H9 (cell line): ENCODE measurements around the gene ASPN. TPM values are rescaled to one million over a fixed set of nuclear protein-coding genes. Genes with fewer than 3 reads are reported as not detected.

Source experiments
- DNase-seq: peaks from one replicate; pipeline ENCODE4 v3.0.0-alpha.2; 2017
- H2AFZ ChIP-seq: one replicate; pipeline ENCODE4 v1.6.1; 2013; ENCODE audit warnings: mild to moderate bottlenecking, low read length, control low read depth, moderate library complexity
- H2AK5ac ChIP-seq: 2 replicates; pipeline ENCODE4 v1.6.1; 2013; ENCODE audit warnings: low read length, control low read depth, mixed read lengths; ENCODE audit not compliant: insufficient read length
- H2BK120ac ChIP-seq: one replicate; pipeline ENCODE4 v1.6.1; 2013; ENCODE audit warnings: low read depth, mild to moderate bottlenecking, low read length, control low read depth, inconsistent platforms; ENCODE audit not compliant: poor library complexity, severe bottlenecking
- H2BK12ac ChIP-seq: 2 replicates; pipeline ENCODE4 v1.6.1; 2013; ENCODE audit warnings: low read length, control low read depth, mixed read lengths, low read depth; ENCODE audit not compliant: insufficient read length
- H2BK15ac ChIP-seq: 2 replicates; pipeline ENCODE4 v1.6.1; 2013; ENCODE audit warnings: low read depth, low read length, control low read depth
- H2BK20ac ChIP-seq: one replicate; pipeline ENCODE4 v1.6.1; 2013; ENCODE audit warnings: low read depth, mild to moderate bottlenecking, low read length, control low read depth, inconsistent platforms; ENCODE audit not compliant: poor library complexity, severe bottlenecking
- H2BK5ac ChIP-seq: 2 replicates; pipeline ENCODE4 v1.6.1; 2013; ENCODE audit warnings: low read length, control low read depth, mixed read lengths; ENCODE audit not compliant: insufficient read length
- H3K14ac ChIP-seq: 2 replicates; pipeline ENCODE4 v1.6.1; 2013; ENCODE audit warnings: low read length, control low read depth; ENCODE audit not compliant: insufficient read depth
- H3K18ac ChIP-seq: 2 replicates; pipeline ENCODE4 v1.6.1; 2013; ENCODE audit warnings: low read depth, mild to moderate bottlenecking, mixed read lengths, low read length, control low read depth; ENCODE audit not compliant: insufficient read length
- H3K23ac ChIP-seq: 2 replicates; pipeline ENCODE4 v1.6.1; 2013; ENCODE audit warnings: low read length, control low read depth, mixed read lengths, low read depth; ENCODE audit not compliant: insufficient read length
- H3K23me2 ChIP-seq: 2 replicates; pipeline ENCODE4 v1.6.1; 2013; ENCODE audit warnings: low read depth, mild to moderate bottlenecking, mixed read lengths, low read length, control low read depth; ENCODE audit not compliant: insufficient read length, poor library complexity, severe bottlenecking
- H3K27ac ChIP-seq: 2 replicates; pipeline ENCODE4 v1.5.1; 2013; ENCODE audit warnings: low read length, control low read depth, mixed read lengths, low read depth; ENCODE audit not compliant: insufficient read length
- H3K27me3 ChIP-seq: 2 replicates; pipeline ENCODE4 v1.6.1; 2013; ENCODE audit warnings: low read length, control low read depth, inconsistent platforms; ENCODE audit not compliant: insufficient read depth
- H3K4ac ChIP-seq: 2 replicates; pipeline ENCODE4 v1.6.1; 2013; ENCODE audit warnings: low read depth, mild to moderate bottlenecking, control low read depth, inconsistent platforms, low read length, moderate library complexity
- H3K4me1 ChIP-seq: 2 replicates; pipeline ENCODE4 v1.6.1; 2013; ENCODE audit warnings: low read length, control low read depth, inconsistent platforms; ENCODE audit not compliant: insufficient read depth
- H3K4me2 ChIP-seq: 2 replicates; pipeline ENCODE4 v1.6.1; 2013; ENCODE audit warnings: low read length, control low read depth, mixed read lengths; ENCODE audit not compliant: insufficient read length, insufficient read depth
- H3K56ac ChIP-seq: 2 replicates; pipeline ENCODE4 v1.6.1; 2013; ENCODE audit warnings: low read depth, mild to moderate bottlenecking, mixed read lengths, low read length, control low read depth; ENCODE audit not compliant: insufficient read length
- H3K79me1 ChIP-seq: 2 replicates; pipeline ENCODE4 v1.6.1; 2013; ENCODE audit warnings: low read depth, mild to moderate bottlenecking, moderate library complexity, low read length, control low read depth, inconsistent platforms; ENCODE audit not compliant: insufficient read depth, poor library complexity, severe bottlenecking
- H3K79me2 ChIP-seq: 2 replicates; pipeline ENCODE4 v1.6.1; 2013; ENCODE audit warnings: low read length, control low read depth, inconsistent platforms; ENCODE audit not compliant: insufficient read depth
- H3K9ac ChIP-seq: 2 replicates; pipeline ENCODE4 v1.6.1; 2013; ENCODE audit warnings: low read length, control low read depth, mixed read lengths; ENCODE audit not compliant: insufficient read length; ENCODE audit errors: extremely low read depth
- H3K9me3 ChIP-seq: one replicate; pipeline ENCODE4 v1.6.1; 2013; ENCODE audit warnings: low read depth, low read length, inconsistent platforms; ENCODE audit not compliant: control insufficient read depth
- H3T11ph ChIP-seq: one replicate; pipeline ENCODE4 v1.6.1; 2013; ENCODE audit warnings: mild to moderate bottlenecking, low read length, control low read depth, inconsistent platforms
- H4K20me1 ChIP-seq: one replicate; pipeline ENCODE4 v1.6.1; 2013; ENCODE audit not compliant: control insufficient read depth, insufficient read length, insufficient read depth
- H4K5ac ChIP-seq: 2 replicates; pipeline ENCODE4 v1.6.1; 2013; ENCODE audit warnings: low read depth, mild to moderate bottlenecking, mixed read lengths, low read length, control low read depth; ENCODE audit not compliant: insufficient read length
- H4K8ac ChIP-seq: replicated peaks from 2 replicates; pipeline ENCODE4 v1.6.1; 2013; ENCODE audit warnings: low read length, control low read depth, mixed read lengths, low read depth; ENCODE audit not compliant: insufficient read length
- H4K91ac ChIP-seq: 2 replicates; pipeline ENCODE4 v1.6.1; 2013; ENCODE audit warnings: low read depth, mild to moderate bottlenecking, moderate library complexity, mixed read lengths, low read length, control low read depth; ENCODE audit not compliant: insufficient read length
- H3K27ac Mint-ChIP-seq, 3 experiments: 2 replicates in 2 of 3; 3 replicates in 1 of 3; pipeline ENCODE4 v1.8.0; 2020 to 2021; ENCODE audit warnings: mixed read lengths in 3 of 3, mild to moderate bottlenecking in 1 of 3, moderate library complexity in 1 of 3
- H3K27me3 Mint-ChIP-seq: 2 replicates; pipeline ENCODE4 v1.8.0; 2021; ENCODE audit warnings: low read depth, mild to moderate bottlenecking, moderate library complexity, mixed read lengths
- H3K36me3 Mint-ChIP-seq, 3 experiments: 2 replicates in 2 of 3; 3 replicates in 1 of 3; pipeline ENCODE4 v1.8.0; 2020 to 2021; ENCODE audit warnings: low read depth in 3 of 3, mixed read lengths in 3 of 3; ENCODE audit not compliant: insufficient read depth in 1 of 3
- H3K4me1 Mint-ChIP-seq, 2 experiments: 2 replicates each; pipeline ENCODE4 v1.8.0; 2020; ENCODE audit warnings: mixed read lengths in 2 of 2
- H3K4me3 Mint-ChIP-seq, 2 experiments: 2 replicates in 1 of 2; 3 replicates in 1 of 2; pipeline ENCODE4 v1.8.0; 2020 to 2021; ENCODE audit warnings: mild to moderate bottlenecking in 2 of 2, mixed read lengths in 2 of 2, moderate library complexity in 1 of 2
- H3K9me3 Mint-ChIP-seq, 2 experiments: 2 replicates in 1 of 2; 3 replicates in 1 of 2; pipeline ENCODE4 v1.8.0; 2020; ENCODE audit warnings: mild to moderate bottlenecking in 2 of 2, mixed read lengths in 2 of 2, moderate library complexity in 1 of 2
- WGBS: extraction: QIAGEN DNeasy Blood & Tissue Kit; methylation state at CpG from one replicate; pipeline ENCODE4 v1.1.7; 2013; ENCODE audit warnings: missing lambda C conversion rate, low lambda C conversion rate, mixed read lengths; ENCODE audit not compliant: insufficient read length; ENCODE audit errors: extremely low coverage; 5-methylcytosine and 5-hydroxymethylcytosine counted together
- total RNA-seq: library from RNA; stranded (reverse); gene quantifications from 2 replicates; pipeline ENCODE4 v1.2.1, GENCODE V29; 2021
- TF ChIP-seq, protein P1 (sequence below): fragments of 200-600 bp; sonication (generic); conservative IDR thresholded peaks from 3 replicates; pipeline ENCODE4 v1.8.0; 2021; ENCODE audit warnings: antibody characterized with exemption, mild to moderate bottlenecking

The ASPN gene
- total RNA-seq, 1 experiment from 2014 or later: not detected

DNA sequence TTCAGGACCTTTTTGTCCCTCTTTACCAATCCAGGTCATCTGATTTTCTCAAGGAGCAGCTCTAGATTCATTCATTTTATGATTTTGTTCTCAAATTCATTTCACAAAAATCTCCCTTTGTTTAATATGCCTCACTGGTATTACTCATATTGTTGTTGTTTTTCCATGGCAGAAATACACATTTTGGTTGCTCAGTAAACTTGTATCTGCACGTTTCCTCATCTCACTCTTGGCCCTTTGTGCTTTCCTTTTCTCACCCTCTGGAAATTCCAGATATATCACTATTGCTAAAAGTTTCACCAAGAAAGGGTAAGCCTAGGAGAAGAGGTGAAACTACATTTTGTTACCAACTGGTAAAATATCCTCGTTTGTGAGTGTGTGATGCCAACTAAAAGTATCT is 14.8 kb downstream of the ASPN start:
- H3K4ac ChIP-seq: no peak overlapping the region
- no peak overlapping the region for H2AFZ ChIP-seq
- no peak overlapping the region for H3K4me2 ChIP-seq
- H3K9me3 Mint-ChIP-seq: no peaks in the 10 kb centered on the region
- H4K91ac ChIP-seq: no peak overlapping the region
- no peak overlapping the region for H2AK5ac ChIP-seq
- no peak overlapping the region for H3K27ac ChIP-seq
- no peaks in the 10 kb centered on the region for H4K20me1 ChIP-seq
- no peak overlapping the region for H3K23ac ChIP-seq
- no peak overlapping the region for H4K8ac ChIP-seq
- H2BK120ac ChIP-seq: no peak overlapping the region
- no peak overlapping the region for H3K14ac ChIP-seq
- no peaks in the 10 kb centered on the region for H3K9me3 ChIP-seq
- no peaks in the 10 kb centered on the region for H3K79me2 ChIP-seq
- H3K36me3 Mint-ChIP-seq: no peaks in the 10 kb centered on the region
- H3K79me1 ChIP-seq: no peaks in the 10 kb centered on the region
- H2BK20ac ChIP-seq: no peak overlapping the region
- no peaks in the 10 kb centered on the region for H3K23me2 ChIP-seq
- no CpG with 5 or more reads among the region's 2 CpGs for WGBS
- H3K4me1 ChIP-seq: 0 out of 2 replicates have a peak, but pooled peaks cover 3% of the 10 kb centered on the region
- H3K4me3 Mint-ChIP-seq: no peak overlapping the region
- no peak for DNase-seq
- no peak overlapping the region for H3T11ph ChIP-seq
- no peak overlapping the region for H3K9ac ChIP-seq
- H2BK5ac ChIP-seq: no peak overlapping the region
- TF ChIP-seq, protein P1, sequence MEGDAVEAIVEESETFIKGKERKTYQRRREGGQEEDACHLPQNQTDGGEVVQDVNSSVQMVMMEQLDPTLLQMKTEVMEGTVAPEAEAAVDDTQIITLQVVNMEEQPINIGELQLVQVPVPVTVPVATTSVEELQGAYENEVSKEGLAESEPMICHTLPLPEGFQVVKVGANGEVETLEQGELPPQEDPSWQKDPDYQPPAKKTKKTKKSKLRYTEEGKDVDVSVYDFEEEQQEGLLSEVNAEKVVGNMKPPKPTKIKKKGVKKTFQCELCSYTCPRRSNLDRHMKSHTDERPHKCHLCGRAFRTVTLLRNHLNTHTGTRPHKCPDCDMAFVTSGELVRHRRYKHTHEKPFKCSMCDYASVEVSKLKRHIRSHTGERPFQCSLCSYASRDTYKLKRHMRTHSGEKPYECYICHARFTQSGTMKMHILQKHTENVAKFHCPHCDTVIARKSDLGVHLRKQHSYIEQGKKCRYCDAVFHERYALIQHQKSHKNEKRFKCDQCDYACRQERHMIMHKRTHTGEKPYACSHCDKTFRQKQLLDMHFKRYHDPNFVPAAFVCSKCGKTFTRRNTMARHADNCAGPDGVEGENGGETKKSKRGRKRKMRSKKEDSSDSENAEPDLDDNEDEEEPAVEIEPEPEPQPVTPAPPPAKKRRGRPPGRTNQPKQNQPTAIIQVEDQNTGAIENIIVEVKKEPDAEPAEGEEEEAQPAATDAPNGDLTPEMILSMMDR: no peak
- H2BK12ac ChIP-seq: no peak overlapping the region
- H2BK15ac ChIP-seq: no peak overlapping the region
- no peak overlapping the region for H4K5ac ChIP-seq
- H3K27ac Mint-ChIP-seq: no peak overlapping the region
- H3K27me3 Mint-ChIP-seq: no peaks in the 10 kb centered on the region
- H3K18ac ChIP-seq: no peak overlapping the region
- no peaks in the 10 kb centered on the region for H3K27me3 ChIP-seq
- peaks cover 10 to 11% of the 10 kb centered on the region in 2 experiments for H3K4me1 Mint-ChIP-seq
- no peak overlapping the region for H3K56ac ChIP-seq
